Measurements from ENCODE around the gene NEK10.
A peak's percentile ranks its signal among the peaks of the same experiment; 100 is the strongest.
"Not testable (repeated sequence)": the region's sequence is repeated elsewhere in the genome, so short reads cannot be mapped to it uniquely, and the experiment has no call there.

Gene NEK10

GRCh38 chr3:27368831-27369607 lies at the start of gene NEK10:
Gene NEK10 (minus strand): TSS chr3:27369383. CDS start chr3:27352882, 16,501 bp downstream.
- ATAC-seq (ENCODE audit: low read depth) (peak; percentile 99), DNase-seq (ENCODE audit: low spot score) (peak; percentile 93)
- no peak for TF ChIP-seq CTCF (IDR thresholded peaks at IDR 0.05; ENCODE audit: poor library complexity, severe bottlenecking)
- Histone ChIP-seq H3K36me3 (ENCODE audit: low read depth) (peaks cover 16% of the 10 kb centered on the region), H3K4me3 (ENCODE audit: severe bottlenecking) (peak within 1 kb of the TSS; percentile 58), H3K27me3 (ENCODE audit: insufficient read depth, poor library complexity, severe bottlenecking) (no peaks in the 10 kb centered on the region), H3K9me3 (ENCODE audit: severe bottlenecking) (no peaks in the 10 kb centered on the region), H3K27ac (ENCODE audit: poor library complexity, severe bottlenecking) (no peak within 1 kb of the TSS), H3K4me1 (ENCODE audit: insufficient read depth, poor library complexity, severe bottlenecking) (no peaks in the 10 kb centered on the region)

- DNase-seq (ENCODE audit: low spot score), result no peak
- no peaks in the 10 kb centered on the region for H3K27me3 ChIP-seq (ENCODE audit: insufficient read depth, poor library complexity, severe bottlenecking)
- no peak for TF ChIP-seq CTCF (IDR thresholded peaks at IDR 0.05; ENCODE audit: poor library complexity, severe bottlenecking)
- no peaks in the 10 kb centered on the region for H3K4me1 ChIP-seq (ENCODE audit: insufficient read depth, poor library complexity, severe bottlenecking)
- no peaks in the 10 kb centered on the region for H3K9me3 ChIP-seq (ENCODE audit: severe bottlenecking)
- H3K27ac ChIP-seq (ENCODE audit: poor library complexity, severe bottlenecking), result no peak overlapping the region
- no peak overlapping the region for H3K4me3 ChIP-seq (ENCODE audit: severe bottlenecking)
- H3K36me3 ChIP-seq (ENCODE audit: low read depth), result peaks cover 87% of the 10 kb centered on the region
- ATAC-seq (ENCODE audit: low read depth), result no peak
Observed at GRCh38 chr3:27415202-27415601, 46.0 kb upstream of the NEK10 start.

GRCh38 chr3:27392950-27393679 lies 23.9 kb upstream of the NEK10 start:
- ATAC-seq (ENCODE audit: low read depth), result no peak
- Histone ChIP-seq H3K4me3 (ENCODE audit: severe bottlenecking) (no peak overlapping the region), H3K36me3 (ENCODE audit: low read depth) (peaks cover 96% of the 10 kb centered on the region), H3K27me3 (ENCODE audit: insufficient read depth, poor library complexity, severe bottlenecking) (no peaks in the 10 kb centered on the region), H3K9me3 (ENCODE audit: severe bottlenecking) (no peaks in the 10 kb centered on the region), H3K27ac (ENCODE audit: poor library complexity, severe bottlenecking) (no peak overlapping the region), H3K4me1 (ENCODE audit: insufficient read depth, poor library complexity, severe bottlenecking) (no peaks in the 10 kb centered on the region)
- TF ChIP-seq CTCF (IDR thresholded peaks at IDR 0.05; ENCODE audit: poor library complexity, severe bottlenecking), result no peak
- no peak for DNase-seq (ENCODE audit: low spot score)

GRCh38 chr3:27392414-27392813 lies 23.2 kb upstream of the NEK10 start:
- not testable (repeated sequence) for ATAC-seq (ENCODE audit: low read depth); H3K9me3 ChIP-seq (ENCODE audit: severe bottlenecking); H3K4me3 ChIP-seq (ENCODE audit: severe bottlenecking); H3K27ac ChIP-seq (ENCODE audit: poor library complexity, severe bottlenecking); DNase-seq (ENCODE audit: low spot score); H3K4me1 ChIP-seq (ENCODE audit: insufficient read depth, poor library complexity, severe bottlenecking); H3K27me3 ChIP-seq (ENCODE audit: insufficient read depth, poor library complexity, severe bottlenecking)
- H3K36me3 ChIP-seq (ENCODE audit: low read depth), result peaks cover 95% of the 10 kb centered on the region

- peaks cover 92% of the 10 kb centered on the region for H3K36me3 ChIP-seq (ENCODE audit: low read depth)
- no peak overlapping the region for H3K27ac ChIP-seq (ENCODE audit: poor library complexity, severe bottlenecking)
- no peak overlapping the region for H3K4me3 ChIP-seq (ENCODE audit: severe bottlenecking)
- ATAC-seq (ENCODE audit: low read depth), result 0 out of 3 replicates have a peak, but pooled peaks have one; percentile 31
- no peaks in the 10 kb centered on the region for H3K4me1 ChIP-seq (ENCODE audit: insufficient read depth, poor library complexity, severe bottlenecking)
- no peak for TF ChIP-seq CTCF (IDR thresholded peaks at IDR 0.05; ENCODE audit: poor library complexity, severe bottlenecking)
- H3K9me3 ChIP-seq (ENCODE audit: severe bottlenecking), result no peaks in the 10 kb centered on the region
- no peak for DNase-seq (ENCODE audit: low spot score)
- no peaks in the 10 kb centered on the region for H3K27me3 ChIP-seq (ENCODE audit: insufficient read depth, poor library complexity, severe bottlenecking)
Observed at GRCh38 chr3:27391796-27392195, 22.6 kb upstream of the NEK10 start.
